DOHH2 (cell line): ENCODE data around the gene TTC22.

Experiments used
- EZH2phosphoT487 ChIP-seq: fragments of 200-600 bp; sonication (generic); IDR thresholded peaks from 2 replicates; pipeline ENCODE4 v1.6.1; 2017; ENCODE audit warnings: borderline replicate concordance, mild to moderate bottlenecking, antibody characterized with exemption, low read length, moderate library complexity, mixed read lengths
- TF ChIP-seq, protein P1 (sequence below): fragments of 200-600 bp; sonication (generic); IDR thresholded peaks from one replicate; pipeline ENCODE4 v1.5.1; 2014; ENCODE audit warnings: antibody characterized with exemption, mild to moderate bottlenecking, low read depth, low read length; ENCODE audit not compliant: poor library complexity, severe bottlenecking

GRCh38 chr1:54826226-54826816 lies 25.2 kb upstream of the TTC22 start:
- TF ChIP-seq, protein P1, sequence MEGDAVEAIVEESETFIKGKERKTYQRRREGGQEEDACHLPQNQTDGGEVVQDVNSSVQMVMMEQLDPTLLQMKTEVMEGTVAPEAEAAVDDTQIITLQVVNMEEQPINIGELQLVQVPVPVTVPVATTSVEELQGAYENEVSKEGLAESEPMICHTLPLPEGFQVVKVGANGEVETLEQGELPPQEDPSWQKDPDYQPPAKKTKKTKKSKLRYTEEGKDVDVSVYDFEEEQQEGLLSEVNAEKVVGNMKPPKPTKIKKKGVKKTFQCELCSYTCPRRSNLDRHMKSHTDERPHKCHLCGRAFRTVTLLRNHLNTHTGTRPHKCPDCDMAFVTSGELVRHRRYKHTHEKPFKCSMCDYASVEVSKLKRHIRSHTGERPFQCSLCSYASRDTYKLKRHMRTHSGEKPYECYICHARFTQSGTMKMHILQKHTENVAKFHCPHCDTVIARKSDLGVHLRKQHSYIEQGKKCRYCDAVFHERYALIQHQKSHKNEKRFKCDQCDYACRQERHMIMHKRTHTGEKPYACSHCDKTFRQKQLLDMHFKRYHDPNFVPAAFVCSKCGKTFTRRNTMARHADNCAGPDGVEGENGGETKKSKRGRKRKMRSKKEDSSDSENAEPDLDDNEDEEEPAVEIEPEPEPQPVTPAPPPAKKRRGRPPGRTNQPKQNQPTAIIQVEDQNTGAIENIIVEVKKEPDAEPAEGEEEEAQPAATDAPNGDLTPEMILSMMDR = no peak
- no peak for TF ChIP-seq EZH2phosphoT487
